COLO668 (cell line): ENCODE measurements around the gene AP3D1.
"Not testable (repeated sequence)": the region's sequence is repeated elsewhere in the genome, so short reads cannot be mapped to it uniquely, and the experiment has no call there.

ENCODE experiments used
- DNase-seq: peaks from one replicate; lab custom pipeline; 2025; ENCODE audit not compliant: unreplicated experiment; lab: John Stamatoyannopoulos, UW

The AP3D1 gene

GRCh38 chr19:2151339-2152229 lies at the start of gene AP3D1:
Gene AP3D1 (minus strand): TSS chr19:2151566. CDS start chr19:2151334, 232 bp downstream.
- DNase-seq: peak; percentile 99

- not testable (repeated sequence) for DNase-seq
These were observed 49.4 kb upstream of the AP3D1 start for GRCh38 chr19:2200624-2201294.

- DNase-seq: no peak
These were observed 48.7 kb upstream of the AP3D1 start for GRCh38 chr19:2199861-2200623.

- DNase-seq: no peak
These were observed 47.8 kb upstream of the AP3D1 start for GRCh38 chr19:2199215-2199614.

- no peak for DNase-seq
These were observed 47.0 kb upstream of the AP3D1 start for GRCh38 chr19:2198317-2198716.

GRCh38 chr19:2197270-2197669 lies 45.9 kb upstream of the AP3D1 start:
- DNase-seq: no peak

- DNase-seq: no peak
These were observed 44.5 kb upstream of the AP3D1 start for GRCh38 chr19:2195914-2196313.

- DNase-seq: no peak
These were observed 44.0 kb upstream of the AP3D1 start for GRCh38 chr19:2195361-2195760.

- no peak for DNase-seq
These were observed 43.2 kb upstream of the AP3D1 start for GRCh38 chr19:2194513-2195078.

- DNase-seq: no peak
These were observed 42.4 kb upstream of the AP3D1 start for GRCh38 chr19:2193807-2194206.

GRCh38 chr19:2192862-2193261 lies 41.5 kb upstream of the AP3D1 start:
- DNase-seq: no peak

GRCh38 chr19:2191456-2192310 lies 40.3 kb upstream of the AP3D1 start:
- no peak for DNase-seq

GRCh38 chr19:2190848-2191455 lies 39.6 kb upstream of the AP3D1 start:
- DNase-seq: no peak

- no peak for DNase-seq
These were observed 38.5 kb upstream of the AP3D1 start for GRCh38 chr19:2189880-2190279.

- DNase-seq: no peak
These were observed 37.5 kb upstream of the AP3D1 start for GRCh38 chr19:2188708-2189385.

GRCh38 chr19:2187159-2187558 lies 35.8 kb upstream of the AP3D1 start:
- DNase-seq: no peak

- no peak for DNase-seq
These were observed 34.9 kb upstream of the AP3D1 start for GRCh38 chr19:2186071-2186846.

- no peak for DNase-seq
These were observed 34.3 kb upstream of the AP3D1 start for GRCh38 chr19:2185734-2186070.
